CD4-positive, alpha-beta T cell treated with Interleukin-15 for 1 hour (primary cell): ENCODE results near the gene THOC6.

Experiments used
- DNase-seq: peaks from one replicate; pipeline ENCODE4 v3.0.0-alpha.2; 2020

THOC6 gene

DNA sequence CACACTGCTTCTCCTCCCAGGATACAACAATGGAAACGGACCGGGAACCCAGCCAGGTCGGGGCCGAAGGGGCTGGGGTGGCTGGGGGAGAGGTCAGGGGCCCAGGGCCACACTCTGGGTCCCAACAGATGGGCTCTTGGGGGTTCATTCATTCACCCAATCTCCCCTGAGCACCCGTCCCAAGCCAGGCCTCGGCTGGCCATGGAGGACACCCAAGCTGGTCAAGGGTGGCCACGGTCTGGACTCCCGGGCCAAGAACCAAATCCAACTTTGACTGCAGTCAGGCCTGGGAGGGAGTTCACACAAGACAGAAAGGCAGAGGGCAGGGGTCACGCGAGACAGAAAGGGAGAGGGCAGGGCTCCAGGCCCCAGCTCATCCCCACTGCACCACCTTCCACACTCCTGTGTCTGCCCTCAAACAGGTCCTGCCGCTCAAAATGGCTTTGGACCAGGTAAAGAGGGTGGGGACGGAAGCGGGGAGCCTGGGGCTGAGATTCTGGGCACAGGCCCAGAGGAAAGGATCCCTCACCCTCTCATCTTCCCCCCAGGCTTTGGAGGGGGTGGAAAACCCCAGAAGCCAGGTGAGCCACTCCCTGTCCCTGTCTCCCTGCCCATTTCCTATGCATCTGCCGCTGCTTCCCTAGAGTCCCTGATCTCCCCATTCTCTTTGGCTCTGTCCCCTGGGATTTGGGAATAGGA, 31.3 kb upstream of the THOC6 start:
- DNase-seq = no peak

DNA sequence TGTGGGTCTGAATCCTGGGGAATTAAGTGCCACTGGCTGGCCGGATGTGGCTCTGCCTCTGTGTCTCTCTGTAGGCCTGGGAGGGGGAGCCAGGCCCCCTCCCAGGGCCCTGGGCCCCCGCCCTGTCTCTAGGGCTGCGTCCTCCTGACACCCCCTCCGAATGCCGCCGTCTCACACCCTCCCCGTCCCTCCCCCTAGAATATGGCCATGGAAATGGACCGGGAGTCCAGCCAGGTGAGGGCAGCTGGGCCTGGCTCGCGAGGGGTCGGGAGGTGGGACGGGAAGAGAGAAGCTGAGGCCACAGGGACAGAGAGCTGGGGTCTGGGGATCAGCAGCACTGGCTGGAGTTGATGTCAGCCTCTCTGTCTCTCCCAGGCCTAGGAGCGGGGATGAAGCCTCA, 27.5 kb upstream of the THOC6 start:
- no peak for DNase-seq

DNA sequence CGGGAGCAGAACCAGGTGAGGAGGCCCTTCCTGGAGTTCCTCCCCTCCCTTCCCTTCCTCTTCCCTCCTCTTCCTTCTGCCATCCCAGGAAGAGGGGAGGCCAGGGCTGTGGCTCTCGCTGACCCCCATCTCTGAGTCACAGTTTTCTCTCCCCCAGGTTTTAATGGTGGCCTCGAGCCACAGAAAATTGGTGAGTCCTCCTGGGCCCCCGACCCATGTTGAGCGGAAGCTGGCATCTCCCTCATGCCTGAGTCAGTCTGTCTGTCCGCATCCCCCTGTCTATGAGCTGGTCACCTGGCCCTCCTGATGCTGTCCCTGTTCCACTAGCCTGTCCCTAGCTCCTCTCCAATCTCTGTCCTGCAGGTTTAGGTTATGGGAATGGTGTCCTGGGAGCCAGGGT, 23.9 kb upstream of the THOC6 start:
- DNase-seq = no peak

DNA sequence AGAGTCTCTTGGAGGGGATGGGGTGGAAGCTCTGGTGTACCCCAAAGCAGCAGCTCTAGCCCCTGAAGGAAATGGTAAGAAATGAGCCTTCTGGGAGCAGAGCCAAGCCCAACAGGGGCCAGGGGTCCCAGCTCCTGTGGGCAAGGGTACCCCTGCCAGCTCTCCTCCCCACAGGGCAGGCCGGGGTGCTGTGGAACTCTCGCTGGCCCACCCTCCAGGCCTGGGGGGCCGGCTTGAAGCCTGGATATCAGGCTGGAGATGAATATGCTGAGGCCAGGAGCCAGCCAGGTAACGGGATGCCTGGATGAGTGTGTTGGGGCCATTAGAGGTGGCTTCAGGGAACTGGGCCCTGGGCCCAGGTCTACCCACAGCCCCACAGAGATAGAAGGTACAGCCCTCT, 23.3 kb upstream of the THOC6 start:
- no peak for DNase-seq

DNA sequence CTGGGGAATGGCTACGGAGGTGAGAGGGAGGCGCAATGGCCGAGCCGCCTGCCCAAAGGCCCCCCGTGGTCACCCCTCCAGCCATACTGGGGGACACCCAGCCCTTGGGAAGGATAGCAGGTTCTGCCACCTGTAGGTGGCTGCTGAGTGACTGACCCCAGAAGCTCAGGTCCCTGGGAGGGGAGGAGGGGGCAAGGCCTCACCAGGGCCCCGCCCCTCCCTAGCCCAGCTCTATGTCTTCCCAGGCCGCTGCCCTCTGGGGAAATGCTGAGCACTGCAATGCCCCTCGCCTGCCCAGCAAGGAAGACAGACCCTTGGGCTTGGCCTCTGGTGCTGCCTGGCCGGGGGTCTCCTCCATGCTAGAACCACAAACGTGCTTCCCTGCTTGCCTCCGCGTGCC, 22.5 kb upstream of the THOC6 start:
- DNase-seq = no peak

DNA sequence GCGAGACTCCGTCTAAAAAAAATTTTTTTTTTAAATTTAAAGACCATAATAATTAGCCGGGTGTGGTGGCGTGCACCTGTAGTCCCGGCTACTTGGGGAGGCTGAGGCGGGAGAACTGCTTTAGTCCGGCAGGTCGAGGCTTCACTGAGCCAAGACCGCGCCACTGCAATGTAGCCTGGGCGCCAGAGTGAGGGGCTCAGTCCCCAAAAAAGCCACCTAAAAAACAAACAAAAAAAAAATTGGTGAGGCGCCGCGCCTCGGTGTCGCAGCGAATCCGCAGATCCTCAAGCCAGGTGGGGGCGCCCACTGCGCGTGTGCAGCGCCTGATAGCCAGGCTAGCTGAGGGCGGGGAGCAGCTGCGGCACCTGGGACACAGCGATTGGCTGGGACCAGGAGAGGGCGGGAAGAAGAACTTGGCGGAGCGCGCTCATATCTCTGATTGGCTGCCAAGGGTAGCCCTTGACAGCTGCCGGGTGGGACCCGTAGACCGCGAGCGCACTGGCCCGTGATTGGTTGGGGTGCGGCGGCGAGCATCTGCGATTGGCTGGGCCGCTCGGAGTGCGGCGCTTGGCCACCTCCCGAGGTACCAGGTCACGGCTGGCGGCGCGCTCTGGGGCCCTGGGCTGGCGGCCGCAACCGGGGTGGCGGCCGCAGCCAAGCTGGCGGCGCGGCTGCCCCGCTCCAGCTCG, 20.1 kb upstream of the THOC6 start:
- DNase-seq = peak; percentile 99

DNA sequence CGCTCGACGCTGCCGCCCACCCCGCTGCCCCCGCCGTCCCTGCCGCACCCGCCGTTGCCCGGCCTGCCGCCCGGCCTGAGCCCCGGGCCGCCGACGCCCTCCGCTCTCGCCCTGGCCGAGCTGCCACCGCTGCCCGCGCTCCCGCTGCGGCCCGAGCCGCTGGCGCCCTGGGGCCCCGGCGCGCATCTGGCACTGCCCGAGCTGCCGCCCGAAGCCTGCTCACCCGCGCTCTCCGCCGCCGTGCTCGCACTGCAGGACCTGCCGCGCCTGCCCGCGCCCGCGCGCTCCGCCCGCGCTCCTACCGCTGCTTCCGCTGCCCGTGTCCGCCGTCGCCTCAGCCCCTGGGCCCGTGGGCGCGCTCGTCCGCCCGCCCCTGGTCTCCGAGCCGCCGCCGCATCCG, 19.5 kb upstream of the THOC6 start:
- DNase-seq = no peak

DNA sequence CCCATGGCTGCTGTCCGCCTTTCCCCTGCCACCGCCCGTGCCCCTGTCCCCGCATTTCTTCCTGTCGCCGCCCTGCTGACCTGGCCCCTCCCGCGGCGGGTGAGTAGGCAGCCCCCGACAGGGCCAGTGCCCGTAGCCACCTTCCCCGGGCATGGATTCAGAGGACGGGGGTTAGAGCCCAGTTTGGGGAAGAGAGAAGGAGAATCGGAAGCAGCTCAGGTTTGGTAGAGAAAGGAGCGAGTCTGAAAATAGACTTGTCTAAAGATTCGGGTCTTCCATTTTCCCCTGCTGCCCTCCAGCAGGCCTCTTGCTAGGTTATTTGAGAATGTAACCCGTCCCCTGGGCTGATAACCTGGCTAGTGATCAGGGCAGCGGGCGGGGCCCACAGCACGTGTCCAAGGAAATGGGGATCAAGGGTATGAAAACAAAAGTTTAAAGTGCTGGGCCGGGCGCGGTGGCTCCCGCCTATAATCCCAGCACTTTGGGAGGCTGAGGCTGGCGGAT, 19.0 kb upstream of the THOC6 start:
- DNase-seq = no peak

DNA sequence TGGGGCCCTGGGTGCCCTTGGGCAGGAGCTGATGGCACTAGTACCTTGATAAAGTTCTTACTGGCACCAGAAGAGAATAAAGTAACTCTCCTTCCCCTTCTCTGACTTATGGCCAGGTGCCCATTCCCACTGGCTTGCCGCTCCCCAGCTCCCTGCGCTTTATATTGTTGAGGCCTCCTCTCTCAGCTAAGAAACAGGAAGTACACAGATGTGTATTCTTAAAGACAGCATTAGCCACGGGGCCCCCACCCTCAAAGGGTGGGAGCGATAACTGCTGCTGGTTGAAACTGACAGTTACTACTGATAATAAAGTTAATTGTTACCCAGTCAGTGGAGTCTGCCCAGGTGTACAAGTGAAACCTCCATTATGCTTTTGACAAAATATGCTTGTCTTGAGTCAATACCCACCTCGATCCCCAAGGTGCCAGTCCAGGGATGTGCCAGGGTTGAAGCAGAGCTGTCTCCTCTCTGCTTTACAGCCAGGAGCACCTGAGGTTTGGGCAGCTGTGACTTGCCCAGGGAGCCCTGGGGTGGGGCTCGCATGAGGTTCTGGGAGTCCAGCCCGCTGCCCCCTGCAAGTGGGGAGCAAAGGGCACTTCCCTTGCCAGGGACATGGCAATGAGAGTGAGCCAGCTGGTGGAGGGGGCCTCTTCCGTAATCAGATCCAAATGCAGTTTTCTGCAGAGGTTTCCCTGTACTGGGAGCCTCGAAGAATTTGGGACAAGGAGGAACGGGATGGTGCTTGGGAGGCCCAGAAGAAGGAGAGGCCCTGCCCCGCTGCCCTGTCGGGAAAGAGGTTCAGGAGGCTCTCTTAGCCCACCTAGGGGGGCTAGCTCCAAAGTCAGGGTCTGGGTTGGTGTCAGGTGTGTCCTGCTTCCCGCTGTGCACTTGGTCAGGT, 16.5 kb upstream of the THOC6 start:
- no peak for DNase-seq

DNA sequence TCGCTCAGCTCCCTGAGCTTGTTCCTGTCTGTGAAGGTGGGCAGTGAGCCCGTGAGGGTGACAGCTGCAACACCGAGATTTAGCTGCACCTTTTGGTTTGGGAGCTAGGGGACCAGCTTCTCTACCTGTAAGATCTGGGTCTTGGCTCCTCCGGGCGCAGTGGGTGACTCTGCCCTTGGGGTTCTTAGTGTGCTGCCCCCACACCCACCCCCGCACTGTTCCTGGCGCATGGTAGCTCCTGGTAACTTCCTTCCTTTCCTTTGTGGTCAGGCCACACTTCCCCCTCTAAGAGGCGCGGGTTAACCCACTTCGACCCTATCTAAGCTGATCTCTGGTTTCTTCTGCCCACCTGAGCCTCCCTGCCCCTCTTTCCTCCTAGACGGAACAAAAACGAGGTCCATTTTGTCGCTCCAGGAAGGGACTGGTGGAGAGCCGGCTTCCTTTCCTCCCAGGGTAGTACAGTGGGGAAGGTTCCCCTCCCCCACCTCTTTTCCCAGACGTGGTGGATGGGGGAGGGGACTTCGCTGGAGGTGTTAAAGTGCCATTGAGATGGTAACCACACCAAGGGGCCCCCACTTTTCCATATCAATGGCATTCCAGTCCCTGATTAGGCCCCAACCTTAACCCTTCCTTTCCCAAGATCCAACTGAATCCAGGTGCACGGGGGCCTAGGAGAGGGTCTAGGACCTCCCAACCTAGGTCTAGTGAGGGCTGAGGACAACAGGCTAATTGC, 15.7 kb upstream of the THOC6 start:
- DNase-seq = peak; percentile 32

DNA sequence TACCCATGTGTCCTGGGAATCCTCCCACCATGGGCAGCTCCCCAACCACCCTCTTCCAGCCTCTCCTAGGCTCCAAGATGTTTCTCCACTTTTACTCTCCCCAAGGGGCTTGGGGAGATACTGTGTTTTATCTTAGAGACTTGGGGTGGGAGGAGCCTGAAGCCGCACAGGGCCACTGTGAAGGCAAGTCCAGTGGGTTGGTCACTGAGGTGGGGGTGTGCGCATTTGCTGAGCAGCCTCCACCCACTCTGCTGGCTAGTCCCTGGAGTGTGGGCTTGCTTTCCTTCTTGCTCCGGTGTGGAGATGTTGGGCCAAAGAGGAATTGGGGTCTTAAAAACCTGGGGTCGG, 15.2 kb upstream of the THOC6 start:
- no peak for DNase-seq

DNA sequence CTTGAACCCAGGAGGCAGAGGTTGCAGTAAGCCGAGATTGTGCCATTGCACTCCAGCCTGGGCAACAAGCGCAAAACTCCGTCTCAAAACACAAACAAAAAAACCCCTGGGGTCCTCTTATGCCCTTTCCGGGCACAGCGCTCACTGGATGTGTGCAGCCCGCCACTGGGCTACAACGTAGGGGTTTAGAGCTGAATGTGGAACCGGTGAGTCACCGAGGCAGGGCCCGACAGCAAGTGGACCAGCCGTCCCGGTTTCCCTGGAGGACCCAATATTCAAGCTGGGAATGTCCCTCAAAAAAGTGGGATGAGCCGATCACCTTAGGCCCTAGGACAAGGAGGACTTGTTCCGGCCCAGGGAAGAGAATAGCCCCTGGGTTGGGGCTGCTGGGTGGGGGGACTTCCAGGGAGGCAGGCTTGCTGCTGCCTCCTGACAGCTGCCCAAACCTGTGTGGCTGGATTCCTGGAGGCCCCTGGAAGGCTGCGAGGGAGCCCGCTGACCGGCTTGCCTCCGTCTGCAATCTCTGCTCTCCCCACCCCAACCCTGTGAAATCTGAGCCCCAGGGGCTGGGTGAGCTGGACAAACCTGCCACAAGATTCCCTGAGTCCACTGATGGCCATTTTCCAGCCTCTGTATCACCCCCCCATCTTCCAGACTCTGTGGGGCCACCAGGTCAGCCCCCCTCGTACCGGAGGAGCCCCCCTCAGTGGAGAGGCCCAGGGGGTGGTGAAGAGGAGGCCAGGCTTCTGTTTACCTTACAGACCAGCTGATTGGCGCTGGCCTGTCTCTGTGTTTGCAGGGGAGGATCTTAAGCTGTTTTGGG, 14.1 kb upstream of the THOC6 start:
- DNase-seq = no peak

DNA sequence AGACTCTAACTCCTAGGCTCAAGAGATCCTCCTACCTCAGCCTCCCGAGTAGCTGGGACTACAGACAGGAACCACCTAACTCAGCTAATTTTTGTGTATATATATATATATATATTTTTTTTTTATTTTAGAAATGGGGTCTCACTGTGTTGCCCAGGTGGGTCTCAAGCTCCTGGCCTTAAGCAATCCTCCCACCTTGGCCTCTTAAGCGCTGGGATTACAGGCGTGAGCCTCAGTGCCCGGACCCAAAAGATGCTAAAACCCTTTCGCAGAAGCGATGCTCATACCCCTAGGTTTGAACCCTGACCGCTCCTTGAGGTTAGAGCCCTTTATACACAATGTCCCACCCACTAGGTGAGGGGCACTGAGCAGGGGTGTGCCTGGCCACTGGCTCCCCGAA, 13.3 kb upstream of the THOC6 start:
- DNase-seq = no peak

DNA sequence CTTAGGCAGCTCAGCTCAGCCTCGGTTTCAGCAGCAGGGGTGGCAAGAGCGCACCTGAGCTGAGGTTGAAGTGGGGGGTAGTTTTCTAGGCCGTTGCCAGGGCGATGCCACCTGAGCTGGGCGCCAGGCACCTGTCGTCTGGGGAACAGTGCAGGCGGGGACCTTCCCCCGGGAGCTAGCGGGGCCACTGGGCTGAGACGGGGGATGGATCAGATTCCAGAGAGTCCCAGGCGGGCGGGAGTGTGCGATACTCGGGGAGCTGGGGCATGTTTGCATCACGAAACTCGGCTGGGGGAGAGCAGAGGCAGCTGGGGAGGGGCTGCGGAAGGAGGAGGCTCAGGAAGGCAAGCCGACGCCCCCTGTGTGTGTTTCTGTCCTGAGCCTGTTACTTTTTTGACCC, 11.6 kb upstream of the THOC6 start:
- DNase-seq = no peak

DNA sequence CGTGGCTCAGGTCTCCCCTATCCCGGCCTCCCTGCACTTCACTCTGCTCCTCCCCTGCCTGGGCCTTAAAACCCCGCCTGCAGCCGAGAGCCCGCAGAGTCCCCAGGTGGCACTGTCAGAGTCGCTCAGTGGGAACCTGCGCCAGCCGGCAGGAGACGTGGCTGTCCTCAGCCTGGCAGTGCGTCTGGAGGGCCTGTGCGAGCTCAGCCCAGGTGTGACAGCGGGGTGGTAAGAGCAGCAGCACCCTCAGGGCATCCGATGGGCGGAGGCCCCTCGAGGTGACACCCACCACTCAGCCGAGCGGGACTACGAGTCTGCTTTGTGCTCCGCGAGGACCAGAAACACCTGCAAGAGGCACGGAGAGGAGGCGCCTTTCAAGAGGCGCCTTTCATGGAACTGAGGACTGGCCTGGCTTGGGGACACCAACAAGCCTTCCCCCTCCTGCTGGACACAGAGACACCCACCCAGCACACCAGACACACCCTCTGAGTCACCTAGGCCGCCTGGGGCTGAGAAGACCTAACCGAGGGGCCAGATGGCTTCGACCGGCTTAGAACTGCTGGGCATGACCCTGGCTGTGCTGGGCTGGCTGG, 10.9 kb upstream of the THOC6 start, which contains the start of gene CLDN9:
Gene CLDN9, plus strand, starts transcription at position 96 of the 593 bp plus-strand sequence. Its CDS starts 440 bp downstream, at position 536.
- no peak for DNase-seq

DNA sequence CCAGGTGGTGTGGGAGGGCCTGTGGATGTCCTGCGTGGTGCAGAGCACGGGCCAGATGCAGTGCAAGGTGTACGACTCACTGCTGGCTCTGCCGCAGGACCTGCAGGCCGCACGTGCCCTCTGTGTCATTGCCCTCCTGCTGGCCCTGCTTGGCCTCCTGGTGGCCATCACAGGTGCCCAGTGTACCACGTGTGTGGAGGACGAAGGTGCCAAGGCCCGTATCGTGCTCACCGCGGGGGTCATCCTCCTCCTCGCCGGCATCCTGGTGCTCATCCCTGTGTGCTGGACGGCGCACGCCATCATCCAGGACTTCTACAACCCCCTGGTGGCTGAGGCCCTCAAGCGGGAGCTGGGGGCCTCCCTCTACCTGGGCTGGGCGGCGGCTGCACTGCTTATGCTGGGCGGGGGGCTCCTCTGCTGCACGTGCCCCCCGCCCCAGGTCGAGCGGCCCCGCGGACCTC, 10.3 kb upstream of the THOC6 start:
- no peak for DNase-seq

DNA sequence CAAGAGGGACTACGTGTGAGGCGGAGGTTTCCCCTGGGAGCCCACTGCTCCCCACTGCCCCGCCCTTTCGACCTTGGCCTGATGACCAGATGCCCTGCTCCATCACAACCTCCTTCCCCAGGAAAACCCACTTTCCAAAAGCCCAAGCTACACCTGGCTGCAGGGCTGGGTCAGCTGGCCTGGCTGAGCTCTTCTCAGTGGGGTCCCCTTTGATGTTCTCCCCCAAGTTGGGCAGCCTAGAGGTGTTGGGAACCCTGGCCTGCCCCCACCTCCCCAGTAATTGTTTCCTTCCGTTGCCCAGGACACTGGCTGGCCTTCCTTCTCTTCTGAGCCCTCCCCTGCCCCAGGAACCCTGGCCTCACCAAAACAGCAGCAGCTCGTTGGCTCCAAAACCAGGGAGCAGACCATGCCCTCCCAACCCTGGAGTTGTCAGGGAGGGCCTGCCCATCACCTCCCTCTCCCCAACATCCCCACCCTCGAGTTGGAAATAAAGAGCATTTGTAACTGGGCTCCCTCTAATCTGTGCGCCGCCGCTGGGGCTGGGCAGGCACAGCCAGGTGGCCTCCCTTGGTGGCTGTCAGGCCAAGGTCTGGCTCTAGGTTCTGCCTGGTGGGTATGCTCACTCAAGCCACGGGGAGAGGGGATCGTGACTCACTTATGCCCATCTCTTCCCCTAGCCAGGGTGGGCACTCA, 9.7 kb upstream of the THOC6 start:
- DNase-seq = no peak

DNA sequence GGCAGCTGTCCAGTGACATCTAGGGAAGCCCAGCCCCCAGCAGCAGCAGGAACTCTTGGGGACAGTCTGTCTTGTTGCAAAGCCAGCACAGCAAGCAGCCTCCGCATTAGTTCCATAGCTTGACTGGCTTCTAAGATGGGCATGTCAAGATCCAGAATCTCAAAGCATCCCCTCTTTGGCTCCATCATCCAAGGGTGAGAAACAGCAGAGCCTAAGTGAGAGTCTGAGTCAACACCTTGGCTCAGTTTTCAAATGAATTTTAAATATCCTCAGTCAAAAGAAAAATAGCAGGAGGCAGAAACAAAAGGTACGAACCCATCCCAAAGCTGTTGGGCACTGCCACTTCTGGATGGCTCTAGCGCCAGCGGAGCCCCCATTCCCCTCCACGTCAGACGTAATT, 8.9 kb upstream of the THOC6 start:
- no peak for DNase-seq

DNA sequence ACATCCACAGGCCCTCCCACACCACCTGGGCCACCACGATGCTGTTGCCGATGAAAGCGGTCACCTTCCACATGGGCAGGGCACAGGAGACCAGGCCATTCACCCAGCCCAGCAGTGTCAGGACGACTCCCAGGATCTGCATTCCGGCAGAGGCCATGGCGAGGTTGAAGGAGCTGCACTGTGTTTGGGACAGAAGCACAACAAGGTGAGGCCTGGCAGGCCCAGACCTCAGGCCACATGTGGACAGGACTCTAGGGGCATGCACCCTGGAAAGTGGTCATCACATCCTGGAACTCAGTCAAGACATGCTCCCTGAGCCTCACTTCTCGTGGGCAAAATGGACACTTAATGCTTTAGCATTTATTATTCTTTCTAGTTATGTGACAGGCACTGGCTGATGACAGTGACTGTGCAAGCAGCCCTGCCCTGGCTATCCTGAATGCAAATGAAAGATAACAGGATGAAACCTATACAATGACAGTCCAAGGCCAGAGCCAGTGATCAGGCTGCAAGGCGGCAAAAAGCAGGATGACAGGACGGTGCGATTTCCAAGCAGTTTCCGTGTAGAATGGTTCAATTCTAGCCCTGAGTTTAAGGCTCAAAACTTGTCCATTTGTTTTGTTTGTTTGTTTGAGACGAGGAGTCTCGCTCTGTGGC, 7.8 kb upstream of the THOC6 start:
- DNase-seq = no peak

DNA sequence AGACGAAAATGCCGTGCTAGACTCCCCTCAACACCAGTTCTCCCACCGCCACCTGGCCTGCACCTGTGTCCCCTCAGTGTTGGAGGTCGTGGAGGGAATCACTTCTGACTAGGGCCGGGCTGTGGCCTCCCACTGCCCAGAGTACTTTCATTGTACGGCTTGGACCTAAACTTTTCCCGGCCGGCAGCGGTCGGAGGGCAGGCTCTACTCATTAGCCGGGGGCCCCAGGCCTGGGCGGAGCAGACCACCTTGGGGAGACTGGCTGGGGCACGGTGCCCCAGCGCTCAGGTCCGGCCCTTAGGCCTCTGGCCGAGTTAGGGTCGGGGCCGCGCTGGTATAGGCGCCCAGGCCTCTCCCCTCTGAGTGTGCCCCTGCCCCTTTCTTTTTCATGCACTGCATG, 6.5 kb upstream of the THOC6 start:
- DNase-seq = no peak
